Muscle of leg (tissue), 16 donors: Measurements from ENCODE around the gene CBLL2. TPM values are rescaled to one million over a fixed set of nuclear protein-coding genes. Genes with fewer than 3 reads are reported as not detected.

Source experiments
- DNase-seq: peaks from one replicate; pipeline ENCODE4 v3.0.0; 2013
- H3K27ac ChIP-seq: one replicate; pipeline ENCODE4 v1.5.1; 2013; ENCODE audit warnings: mild to moderate bottlenecking, low read length, control low read depth
- H3K27me3 ChIP-seq: one replicate; pipeline ENCODE4 v1.6.1; 2013; ENCODE audit warnings: low read length; ENCODE audit not compliant: control insufficient read depth, insufficient read depth
- H3K36me3 ChIP-seq: one replicate; pipeline ENCODE4 v1.6.1; 2013; ENCODE audit warnings: low read length; ENCODE audit not compliant: control insufficient read depth, insufficient read depth
- H3K4me1 ChIP-seq: one replicate; pipeline ENCODE4 v1.6.1; 2013; ENCODE audit warnings: low read length; ENCODE audit not compliant: control insufficient read depth, insufficient read depth
- H3K4me3 ChIP-seq: one replicate; pipeline ENCODE4 v1.5.1; 2013; ENCODE audit warnings: low read length, control low read depth
- H3K9me3 ChIP-seq: replicated peaks from 2 replicates; pipeline ENCODE4 v1.6.1; 2013; ENCODE audit warnings: low read depth, low read length; ENCODE audit not compliant: control insufficient read depth
- WGBS: methylation state at CpG from one replicate; pipeline ENCODE4 v1.1.5; 2013; ENCODE audit warnings: missing lambda C conversion rate; ENCODE audit not compliant: insufficient coverage; 5-methylcytosine and 5-hydroxymethylcytosine counted together
- long read RNA-seq, 11 donors: transcript quantifications; one replicate each; lab custom pipeline, GENCODE V29; 2026
- polyA plus RNA-seq, 8 donors: library from polyadenylated mRNA; unstranded; fragments of 120-200 nt; gene quantifications; one replicate each; pipeline versions ENCODE4 v1.2.1 to v1.2.3, GENCODE V29; 2013; ENCODE audit warnings: inconsistent platforms in 1 of 8, low replicate concordance in 1 of 8; ENCODE audit not compliant: insufficient read length in 8 of 8, insufficient read depth in 1 of 8
- total RNA-seq: library from RNA; stranded (reverse); fragments of 120-200 nt; gene quantifications from one replicate; pipeline ENCODE4 v1.2.4, GENCODE V29; 2013

Gene CBLL2, protein sequence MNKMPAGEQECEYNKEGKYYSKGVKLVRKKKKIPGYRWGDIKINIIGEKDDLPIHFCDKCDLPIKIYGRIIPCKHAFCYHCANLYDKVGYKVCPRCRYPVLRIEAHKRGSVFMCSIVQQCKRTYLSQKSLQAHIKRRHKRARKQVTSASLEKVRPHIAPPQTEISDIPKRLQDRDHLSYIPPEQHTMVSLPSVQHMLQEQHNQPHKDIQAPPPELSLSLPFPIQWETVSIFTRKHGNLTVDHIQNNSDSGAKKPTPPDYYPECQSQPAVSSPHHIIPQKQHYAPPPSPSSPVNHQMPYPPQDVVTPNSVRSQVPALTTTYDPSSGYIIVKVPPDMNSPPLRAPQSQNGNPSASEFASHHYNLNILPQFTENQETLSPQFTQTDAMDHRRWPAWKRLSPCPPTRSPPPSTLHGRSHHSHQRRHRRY
- total RNA-seq (not detected), polyA plus RNA-seq (under 1 TPM in 1 of 8 donors, not detected in 7; 0.16 TPM)
- long read RNA-seq, donor 1, result 0 reads
- long read RNA-seq, donor 2, result 0 reads
- long read RNA-seq, donor 3, result 0 reads
- long read RNA-seq, donor 4, result 0 reads
- long read RNA-seq, donor 5, result 0 reads
- long read RNA-seq, donor 6, result 0 reads
- long read RNA-seq, donor 7, result 0 reads
- long read RNA-seq, donor 8, result 0 reads
- long read RNA-seq, donor 9, result 0 reads
- long read RNA-seq, donor 10, result 0 reads
- long read RNA-seq, donor 11, result 0 reads

DNA sequence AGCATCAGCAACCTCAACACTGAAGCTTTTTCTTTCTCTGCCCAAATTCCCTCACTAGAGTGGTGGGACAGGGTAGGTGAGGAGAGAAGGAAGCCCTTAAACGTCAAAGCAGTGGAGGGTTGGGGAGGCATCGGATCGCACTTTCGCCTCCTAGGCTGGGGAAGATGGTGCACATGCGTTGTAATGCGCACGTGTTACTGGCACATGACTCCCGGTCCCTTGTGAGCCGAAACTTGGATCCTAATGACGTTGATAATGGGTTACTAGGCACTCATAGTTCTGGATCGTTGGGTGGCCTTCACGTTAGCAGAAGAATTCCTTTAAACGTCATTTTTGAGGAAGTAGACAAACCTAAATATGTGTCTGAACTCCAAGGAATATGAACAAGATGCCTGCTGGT, at the start of gene CBLL2:
Gene CBLL2, plus strand, starts transcription at position 301 of the 400 bp plus-strand sequence. Its CDS starts 79 bp downstream, at position 380.
- Histone ChIP-seq H3K4me3 (no peak within 1 kb of the TSS), H3K4me1 (no peaks in the 10 kb centered on the region), H3K27ac (no peak within 1 kb of the TSS), H3K9me3 (no peaks in the 10 kb centered on the region), H3K27me3 (peaks cover 7% of the 10 kb centered on the region), H3K36me3 (no peaks in the 10 kb centered on the region)
- no peak for DNase-seq
- 75% methylated on average over 10 of the region's 13 CpGs for WGBS

- WGBS, result 58% methylated on average over 4 of the region's 6 CpGs
- peaks cover 5% of the 10 kb centered on the region for H3K27me3 ChIP-seq
- no peak for DNase-seq
- H3K27ac ChIP-seq, result no peak overlapping the region
- no peaks in the 10 kb centered on the region for H3K36me3 ChIP-seq
- H3K4me1 ChIP-seq, result no peaks in the 10 kb centered on the region
- H3K9me3 ChIP-seq, result no peaks in the 10 kb centered on the region
- H3K4me3 ChIP-seq, result no peak overlapping the region
These were observed 38.3 kb upstream of the CBLL2 start for GRCh38 chrX:22234380-22234779.

DNA sequence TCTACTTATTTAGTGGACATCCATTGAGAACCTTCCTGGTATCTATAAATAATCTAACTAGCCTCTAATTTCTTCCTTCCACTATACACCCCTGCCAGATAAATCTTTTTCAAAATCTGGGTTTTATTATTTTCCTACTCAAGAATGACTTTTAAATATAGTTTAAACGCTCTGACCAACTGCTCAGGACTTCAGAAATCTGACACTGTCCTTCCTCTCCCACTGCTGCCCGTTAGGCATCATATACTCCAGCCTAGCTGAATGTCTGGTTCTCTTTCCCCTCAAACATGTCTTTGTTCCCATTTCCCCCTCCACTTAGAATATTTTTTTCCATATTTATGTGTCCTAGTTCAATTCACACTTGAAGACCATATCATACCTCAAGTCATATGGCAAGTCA, 35.2 kb upstream of the CBLL2 start:
- Histone ChIP-seq H3K4me3 (no peak overlapping the region), H3K36me3 (no peaks in the 10 kb centered on the region), H3K4me1 (no peaks in the 10 kb centered on the region), H3K9me3 (no peaks in the 10 kb centered on the region), H3K27ac (no peak overlapping the region), H3K27me3 (peaks cover 5% of the 10 kb centered on the region)
- no peak for DNase-seq
- WGBS, result 55% methylated on average over 2 of the region's 2 CpGs

- H3K9me3 ChIP-seq, result no peaks in the 10 kb centered on the region
- no peaks in the 10 kb centered on the region for H3K36me3 ChIP-seq
- DNase-seq, result no peak
- WGBS, result no CpG with 5 or more reads among the region's 2 CpGs
- no peaks in the 10 kb centered on the region for H3K4me1 ChIP-seq
- no peak overlapping the region for H3K27ac ChIP-seq
- peaks cover 2% of the 10 kb centered on the region for H3K27me3 ChIP-seq
- no peak overlapping the region for H3K4me3 ChIP-seq
These were observed 26.1 kb upstream of the CBLL2 start for GRCh38 chrX:22246620-22247019.

GRCh38 chrX:22247169-22247568, 25.5 kb upstream of the CBLL2 start:
- WGBS, result no CpG with 5 or more reads among the region's 1 CpG
- DNase-seq, result no peak

DNA sequence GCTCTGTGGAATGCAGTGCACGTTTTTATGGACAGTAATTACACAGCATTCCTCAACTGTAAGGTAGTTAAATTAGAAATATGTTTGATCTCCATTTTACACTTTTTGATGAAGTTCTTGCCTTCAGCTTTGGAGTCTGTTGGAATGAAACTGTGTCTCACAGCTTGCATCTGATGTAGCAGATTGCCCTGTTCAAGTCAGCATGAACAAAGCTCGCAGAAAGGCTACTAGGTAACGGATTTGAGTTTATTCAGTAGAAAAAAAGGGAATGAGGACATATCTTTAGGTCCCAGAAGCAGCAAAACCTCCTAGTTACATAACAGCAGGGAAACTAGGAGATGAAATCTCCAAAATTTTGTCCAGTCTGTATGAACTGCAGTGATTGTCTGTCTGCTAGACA, 24.3 kb upstream of the CBLL2 start:
- 50% methylated on average over 1 of the region's 3 CpGs for WGBS
- H3K4me1 ChIP-seq, result no peaks in the 10 kb centered on the region
- H3K9me3 ChIP-seq, result no peaks in the 10 kb centered on the region
- no peak for DNase-seq
- H3K4me3 ChIP-seq, result no peak overlapping the region
- H3K36me3 ChIP-seq, result no peaks in the 10 kb centered on the region
- H3K27me3 ChIP-seq, result peaks cover 5% of the 10 kb centered on the region
- no peak overlapping the region for H3K27ac ChIP-seq

More at GRCh38 chrX:22247169-22247568, 25.5 kb upstream of the CBLL2 start:
- Histone ChIP-seq H3K36me3 (no peaks in the 10 kb centered on the region), H3K27me3 (peaks cover 5% of the 10 kb centered on the region), H3K9me3 (no peaks in the 10 kb centered on the region), H3K4me3 (no peak overlapping the region), H3K4me1 (no peaks in the 10 kb centered on the region), H3K27ac (no peak overlapping the region)

DNA sequence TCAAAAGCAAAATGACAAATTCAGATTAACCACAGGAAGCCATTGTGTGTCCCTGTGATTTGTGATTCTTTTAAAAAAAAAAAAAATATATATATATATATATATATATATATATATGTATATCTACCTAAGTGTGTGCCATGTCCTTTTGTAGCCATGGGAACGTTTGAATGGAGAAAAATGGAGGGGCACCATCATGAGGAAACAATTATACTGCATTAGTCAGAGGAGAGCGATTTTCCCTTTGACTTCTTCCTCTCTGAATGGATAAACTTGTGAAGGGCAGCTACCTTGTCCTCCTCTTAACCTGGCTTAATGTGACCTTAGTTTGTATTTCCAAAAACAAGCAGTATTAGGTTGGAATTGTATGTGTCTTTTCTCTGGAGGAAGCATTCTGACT, 23.3 kb upstream of the CBLL2 start:
- Histone ChIP-seq H3K27ac (no peak overlapping the region), H3K27me3 (peaks cover 5% of the 10 kb centered on the region), H3K4me1 (no peaks in the 10 kb centered on the region), H3K4me3 (no peak overlapping the region), H3K36me3 (no peaks in the 10 kb centered on the region), H3K9me3 (no peaks in the 10 kb centered on the region)
- DNase-seq, result no peak
- no CpG with 5 or more reads among the region's 2 CpGs for WGBS

DNA sequence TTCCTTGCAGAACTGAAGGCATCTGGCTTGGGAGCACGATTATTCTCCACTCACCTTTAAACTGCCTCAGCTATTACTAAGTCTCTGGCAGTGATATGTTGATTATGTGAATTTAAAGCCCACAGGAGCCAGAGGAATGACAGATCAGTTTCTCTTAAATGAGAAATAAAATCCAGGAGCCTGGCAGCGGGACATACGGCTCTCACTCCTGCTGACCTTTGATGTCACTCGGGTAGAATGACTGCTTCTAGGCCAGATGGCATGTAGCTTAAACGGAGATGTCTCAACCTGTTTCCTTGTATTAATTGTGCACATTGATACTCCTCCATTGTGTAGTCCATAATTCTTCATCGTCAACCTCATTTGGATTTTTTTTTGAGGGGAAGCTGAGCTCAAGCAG, 4.0 kb upstream of the CBLL2 start:
- no peak overlapping the region for H3K4me3 ChIP-seq
- no peak overlapping the region for H3K27ac ChIP-seq
- no peaks in the 10 kb centered on the region for H3K4me1 ChIP-seq
- no peaks in the 10 kb centered on the region for H3K36me3 ChIP-seq
- no peak for DNase-seq
- WGBS, result 80% methylated on average over 1 of the region's 6 CpGs
- peaks cover 9% of the 10 kb centered on the region for H3K27me3 ChIP-seq
- H3K9me3 ChIP-seq, result no peaks in the 10 kb centered on the region

GRCh38 chrX:22273714-22274317, 1.1 kb downstream of the CBLL2 start:
- no peaks in the 10 kb centered on the region for H3K4me1 ChIP-seq
- DNase-seq, result no peak
- H3K36me3 ChIP-seq, result no peaks in the 10 kb centered on the region
- H3K27me3 ChIP-seq, result peaks cover 4% of the 10 kb centered on the region
- H3K4me3 ChIP-seq, result no peak overlapping the region
- 85% methylated on average over 7 of the region's 15 CpGs for whole genome bisulfite sequencing
- H3K9me3 ChIP-seq, result no peaks in the 10 kb centered on the region
- H3K27ac ChIP-seq, result no peak overlapping the region

DNA sequence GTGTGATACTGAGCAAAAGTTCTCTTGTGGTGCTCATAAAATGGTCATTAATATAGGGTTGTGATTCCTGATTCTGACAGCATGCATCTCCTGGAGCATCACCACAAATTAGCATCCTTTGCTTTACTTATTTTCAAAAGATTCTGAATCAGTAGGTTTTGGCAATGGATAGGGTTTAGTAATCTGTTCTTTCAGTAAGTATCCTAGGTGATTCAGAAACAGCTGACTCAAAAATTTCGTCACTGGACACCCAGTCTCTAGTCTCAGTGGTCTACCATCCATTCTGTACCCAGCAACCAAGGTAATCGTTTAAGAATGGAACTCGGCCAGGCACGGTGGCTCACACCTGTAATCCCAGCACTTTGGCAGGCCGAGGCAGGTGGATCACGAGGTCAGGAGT, 4.1 kb downstream of the CBLL2 start:
- no peak overlapping the region for H3K4me3 ChIP-seq
- H3K27me3 ChIP-seq, result no peaks in the 10 kb centered on the region
- H3K36me3 ChIP-seq, result no peaks in the 10 kb centered on the region
- H3K9me3 ChIP-seq, result no peaks in the 10 kb centered on the region
- no peak overlapping the region for H3K27ac ChIP-seq
- WGBS, result 76% methylated on average over 6 of the region's 6 CpGs
- DNase-seq, result no peak
- no peaks in the 10 kb centered on the region for H3K4me1 ChIP-seq
